Calu3 (cell line): ENCODE data around the gene MAEA. TPM values are rescaled to one million over a fixed set of nuclear protein-coding genes. Genes with fewer than 3 reads are reported as not detected.

Source experiments
- BruUV-seq: library from RNA; stranded (reverse); fragments of 400-500 nt; replicated peaks from 2 replicates; lab custom pipeline; 2021; lab: Mats Ljungman, UMichigan
- CTCF ChIA-PET: fragments of 300-600 bp; sonication (Branson Sonifier 250); formaldehyde crosslinking; loops from one replicate; lab custom pipeline; 2022; ENCODE audit warnings: antibody characterized with exemption; lab: Charles Lee
- DNase-seq: peaks from one replicate; pipeline ENCODE4 v3.0.0; 2022
- H3K27ac Mint-ChIP-seq: one replicate; pipeline ENCODE4 v1.8.0; 2022; ENCODE audit warnings: mixed read lengths; ENCODE audit not compliant: unreplicated experiment
- H3K27me3 Mint-ChIP-seq: one replicate; pipeline ENCODE4 v1.8.0; 2022; ENCODE audit warnings: mixed read lengths; ENCODE audit not compliant: unreplicated experiment
- H3K36me3 Mint-ChIP-seq: one replicate; pipeline ENCODE4 v1.8.0; 2022; ENCODE audit warnings: mild to moderate bottlenecking, moderate library complexity, mixed read lengths; ENCODE audit not compliant: insufficient read depth, unreplicated experiment
- H3K4me1 Mint-ChIP-seq: one replicate; pipeline ENCODE4 v1.8.0; 2022; ENCODE audit warnings: mild to moderate bottlenecking, low read depth, mixed read lengths; ENCODE audit not compliant: unreplicated experiment
- H3K4me3 Mint-ChIP-seq: one replicate; pipeline ENCODE4 v1.8.0; 2022; ENCODE audit warnings: mild to moderate bottlenecking, low read depth, moderate library complexity, mixed read lengths; ENCODE audit not compliant: unreplicated experiment
- H3K9me3 Mint-ChIP-seq: one replicate; pipeline ENCODE4 v1.8.0; 2022; ENCODE audit warnings: low read depth, mixed read lengths; ENCODE audit not compliant: unreplicated experiment
- intact Hi-C: fragments of 100-400 bp; cut with micrococcal nuclease; formaldehyde crosslinking; loops from one replicate; pipeline ENCODE4 v1.10.0; 2022; ENCODE audit not compliant: unreplicated experiment
- total RNA-seq: library from RNA; stranded (reverse); gene quantifications from 2 replicates; pipeline ENCODE4 v1.2.3, GENCODE V29; 2022
- TF ChIP-seq, protein P1 (sequence below): fragments of 200-600 bp; IDR thresholded peaks from one replicate; pipeline ENCODE4 v1.8.0; 2022; ENCODE audit warnings: antibody characterized with exemption; ENCODE audit not compliant: unreplicated experiment

The MAEA gene
- total RNA-seq, 1 experiment from 2014 or later, result 59.0 TPM

DNA sequence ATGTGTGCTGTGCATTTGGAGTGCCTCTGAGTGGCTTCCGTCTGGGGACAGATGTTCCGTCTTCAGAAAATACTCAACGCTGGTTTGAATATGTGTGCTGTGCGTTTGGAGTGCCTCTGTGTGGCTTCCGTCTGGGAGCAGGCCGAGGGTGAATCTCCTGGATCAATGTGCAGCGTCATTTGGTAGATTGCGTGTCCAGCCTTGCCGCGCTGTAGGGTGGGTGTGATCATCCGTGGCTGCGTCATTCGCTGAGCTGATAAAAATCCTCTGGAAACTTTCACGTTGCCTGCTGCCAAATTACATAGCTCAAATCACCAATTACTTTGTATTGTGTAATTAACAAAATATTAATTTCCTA is 69.4 kb downstream of the MAEA start:
- TF ChIP-seq, protein P1, sequence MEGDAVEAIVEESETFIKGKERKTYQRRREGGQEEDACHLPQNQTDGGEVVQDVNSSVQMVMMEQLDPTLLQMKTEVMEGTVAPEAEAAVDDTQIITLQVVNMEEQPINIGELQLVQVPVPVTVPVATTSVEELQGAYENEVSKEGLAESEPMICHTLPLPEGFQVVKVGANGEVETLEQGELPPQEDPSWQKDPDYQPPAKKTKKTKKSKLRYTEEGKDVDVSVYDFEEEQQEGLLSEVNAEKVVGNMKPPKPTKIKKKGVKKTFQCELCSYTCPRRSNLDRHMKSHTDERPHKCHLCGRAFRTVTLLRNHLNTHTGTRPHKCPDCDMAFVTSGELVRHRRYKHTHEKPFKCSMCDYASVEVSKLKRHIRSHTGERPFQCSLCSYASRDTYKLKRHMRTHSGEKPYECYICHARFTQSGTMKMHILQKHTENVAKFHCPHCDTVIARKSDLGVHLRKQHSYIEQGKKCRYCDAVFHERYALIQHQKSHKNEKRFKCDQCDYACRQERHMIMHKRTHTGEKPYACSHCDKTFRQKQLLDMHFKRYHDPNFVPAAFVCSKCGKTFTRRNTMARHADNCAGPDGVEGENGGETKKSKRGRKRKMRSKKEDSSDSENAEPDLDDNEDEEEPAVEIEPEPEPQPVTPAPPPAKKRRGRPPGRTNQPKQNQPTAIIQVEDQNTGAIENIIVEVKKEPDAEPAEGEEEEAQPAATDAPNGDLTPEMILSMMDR, result no peak
- no peak overlapping the region for H3K4me3 Mint-ChIP-seq
- no peak overlapping the region for H3K27ac Mint-ChIP-seq
- H3K4me1 Mint-ChIP-seq, result no peaks in the 10 kb centered on the region
- BruUV-seq, result no TSS peak
- intact Hi-C loops, result no loop called here
- no peaks in the 10 kb centered on the region for H3K9me3 Mint-ChIP-seq
- CTCF ChIA-PET, result no interaction called here
- no peak for DNase-seq
- no peaks in the 10 kb centered on the region for H3K27me3 Mint-ChIP-seq
- peaks cover 5% of the 10 kb centered on the region for H3K36me3 Mint-ChIP-seq

DNA sequence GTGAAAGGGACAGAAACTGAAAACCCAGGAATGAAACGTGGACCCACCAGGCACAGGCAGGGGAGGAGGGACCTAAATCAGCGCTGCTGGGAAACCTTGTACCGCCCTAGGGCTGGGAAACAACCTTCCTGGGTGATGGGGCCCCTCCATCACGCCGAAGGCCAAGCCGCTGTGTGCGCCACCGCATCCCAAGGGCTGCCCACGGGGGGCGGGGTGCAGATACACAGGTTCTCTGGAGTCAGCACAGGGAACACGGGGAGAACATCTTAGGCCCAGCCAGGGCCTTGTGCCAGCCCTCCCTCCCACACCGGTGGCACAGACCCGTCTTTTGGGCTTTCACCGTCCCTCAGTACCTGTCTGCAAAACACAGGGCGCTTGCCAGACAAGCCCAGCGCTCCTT is 70.3 kb downstream of the MAEA start:
- CTCF ChIA-PET, result no interaction called here
- no TSS peak for BruUV-seq
- no peak overlapping the region for H3K27ac Mint-ChIP-seq
- DNase-seq, result no peak
- H3K9me3 Mint-ChIP-seq, result no peaks in the 10 kb centered on the region
- intact Hi-C loops, result no loop called here
- no peaks in the 10 kb centered on the region for H3K27me3 Mint-ChIP-seq
- H3K36me3 Mint-ChIP-seq, result peaks cover 5% of the 10 kb centered on the region
- H3K4me1 Mint-ChIP-seq, result no peaks in the 10 kb centered on the region
- H3K4me3 Mint-ChIP-seq, result no peak overlapping the region
- TF ChIP-seq, protein P1, result no peak

DNA sequence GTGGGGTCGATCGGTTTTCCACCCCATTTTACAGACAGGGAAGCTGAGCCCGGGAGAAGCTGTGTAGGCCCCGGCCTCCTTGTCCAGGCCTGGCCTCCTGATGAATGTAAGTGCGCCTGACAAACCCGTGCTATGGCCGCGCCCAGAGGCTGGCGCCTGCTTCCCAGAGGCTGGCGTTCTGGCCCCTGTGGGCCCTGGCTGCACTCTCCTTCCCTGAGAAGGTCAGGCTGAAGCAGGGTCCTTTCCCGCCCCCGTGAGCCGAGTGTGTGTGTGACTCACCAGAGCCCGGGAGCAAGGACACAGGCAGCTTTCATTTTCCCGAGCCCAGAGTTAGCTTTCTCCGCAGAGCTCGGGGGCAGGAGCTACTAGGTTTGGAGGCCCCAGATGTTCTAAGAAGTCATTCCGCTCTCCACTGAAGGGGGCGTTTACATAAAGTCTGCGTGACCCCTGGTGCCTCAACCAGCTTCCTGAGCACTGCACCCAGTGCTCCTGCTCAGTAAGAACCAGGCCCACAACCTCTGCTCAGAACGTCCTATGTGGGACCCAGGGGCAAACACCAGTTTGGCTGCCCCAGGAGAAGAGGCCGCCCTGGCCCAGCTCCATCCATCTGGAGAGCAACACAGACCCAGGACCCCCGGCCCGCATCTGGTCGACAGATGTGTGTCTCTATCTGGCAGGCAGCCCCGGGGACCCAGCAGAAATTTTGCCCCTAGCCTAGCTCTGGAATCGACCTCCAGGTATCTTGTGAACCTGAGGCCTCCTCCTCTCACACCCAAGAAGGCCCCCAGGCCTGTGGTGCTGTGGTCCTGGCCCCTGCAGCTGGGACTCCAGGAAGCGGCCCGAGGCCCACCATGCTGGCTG is 71.0 kb downstream of the MAEA start:
- intact Hi-C loops, result no loop called here
- Mint-ChIP-seq H3K27me3 (no peaks in the 10 kb centered on the region), H3K36me3 (peaks cover 5% of the 10 kb centered on the region), H3K4me3 (no peak overlapping the region), H3K4me1 (no peaks in the 10 kb centered on the region), H3K27ac (no peak overlapping the region), H3K9me3 (no peaks in the 10 kb centered on the region)
- no peak for DNase-seq
- CTCF ChIA-PET, result no interaction called here
- no TSS peak for BruUV-seq
- TF ChIP-seq, protein P1, result no peak

DNA sequence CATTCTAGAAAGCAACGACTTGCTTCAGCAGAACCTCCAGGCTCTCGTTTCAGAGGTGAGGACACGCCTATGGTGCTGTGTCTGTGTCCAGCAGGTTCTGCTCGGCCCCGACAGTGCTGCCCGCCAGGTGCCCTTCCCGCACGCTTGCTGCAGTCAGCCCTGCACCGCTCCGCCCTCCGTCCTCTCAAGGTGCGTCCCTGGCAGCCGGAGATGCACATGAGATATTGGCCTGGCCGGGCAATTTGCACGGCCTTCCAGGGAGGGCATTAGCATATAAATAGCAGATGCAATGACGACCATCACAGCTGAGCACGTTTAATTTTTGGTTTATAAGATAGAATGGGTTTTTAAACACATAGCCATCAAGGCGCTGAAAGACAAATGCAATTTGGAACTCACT is 71.7 kb downstream of the MAEA start:
- TF ChIP-seq, protein P1, result no peak
- CTCF ChIA-PET, result no interaction called here
- Mint-ChIP-seq H3K4me1 (no peaks in the 10 kb centered on the region), H3K4me3 (no peak overlapping the region), H3K27me3 (no peaks in the 10 kb centered on the region), H3K9me3 (no peaks in the 10 kb centered on the region), H3K27ac (no peak overlapping the region), H3K36me3 (peaks cover 2% of the 10 kb centered on the region)
- no TSS peak for BruUV-seq
- DNase-seq, result no peak
- intact Hi-C loops, result no loop called here
